AG04450 (cell line): Measurements from ENCODE around the gene SLC16A6. TPM values are rescaled to one million over a fixed set of nuclear protein-coding genes. Genes with fewer than 3 reads are reported as not detected.

Experiments
- CTCF ChIA-PET: fragments of 300-600, 350-600 bp; formaldehyde crosslinking; extraction: SDS; loops from one replicate; lab custom pipeline; 2022; ENCODE audit warnings: antibody characterized with exemption, inconsistent platforms; lab: Charles Lee
- POLR2A ChIA-PET: fragments of 350-600 bp; formaldehyde crosslinking; extraction: SDS; loops from one replicate; lab custom pipeline; 2021; ENCODE audit warnings: antibody characterized with exemption, inconsistent platforms; lab: Yijun Ruan, JAX
- DNase-seq: peaks from one replicate; pipeline ENCODE4 v3.0.0-alpha.2; 2011; ENCODE audit warnings: low read depth, low spot score
- H3K27ac ChIP-seq: one replicate; pipeline ENCODE4 v1.5.1; 2012; ENCODE audit warnings: low read depth, low read length, control low read depth
- H3K27me3 ChIP-seq: one replicate; pipeline ENCODE4 v1.6.0; 2012; ENCODE audit warnings: low read length; ENCODE audit not compliant: control insufficient read depth, insufficient read depth
- H3K4me3 ChIP-seq: 2 replicates; pipeline ENCODE4 v1.5.1; 2011; ENCODE audit warnings: mild to moderate bottlenecking, low read depth, low read length, control low read depth
- H3K9me3 ChIP-seq: 2 replicates; pipeline ENCODE4 v1.5.1; 2012; ENCODE audit warnings: low read length; ENCODE audit not compliant: control insufficient read depth, insufficient read depth
- CTCF ChIP-seq: IDR thresholded peaks from 2 replicates; pipeline ENCODE4 v1.5.1; 2011; ENCODE audit warnings: low read depth, low read length, control low read depth, inconsistent platforms
- polyA plus RNA-seq: library from polyadenylated mRNA; depleted of rRNA; stranded (reverse); fragments of >200 nt; gene quantifications from 2 replicates; pipeline ENCODE4 v1.2.3, GENCODE V29; 2011

SLC16A6 gene
- polyA plus RNA-seq, 1 experiment = 1.2 TPM

GRCh38 chr17:68319410-68320162, 28.7 kb upstream of the SLC16A6 start:
- H3K4me3 ChIP-seq = no peak overlapping the region
- TF ChIP-seq CTCF = no peak
- POLR2A ChIA-PET = no interaction called here
- no peaks in the 10 kb centered on the region for H3K9me3 ChIP-seq
- no peak overlapping the region for H3K27ac ChIP-seq
- CTCF ChIA-PET = no interaction called here
- no peaks in the 10 kb centered on the region for H3K27me3 ChIP-seq
- DNase-seq = no peak

GRCh38 chr17:68318103-68318991, 27.4 kb upstream of the SLC16A6 start:
- H3K4me3 ChIP-seq = no peak overlapping the region
- H3K9me3 ChIP-seq = no peaks in the 10 kb centered on the region
- no peaks in the 10 kb centered on the region for H3K27me3 ChIP-seq
- ChIA-PET POLR2A (no interaction called here), CTCF (interaction anchor here (0.5 kb wide), 1 partner anchor 151 kb away, joined by 6 read pairs; no protein-coding TSS in a partner anchor)
- no peak for TF ChIP-seq CTCF
- DNase-seq = no peak
- no peak overlapping the region for H3K27ac ChIP-seq

- Histone ChIP-seq H3K27me3 (no peaks in the 10 kb centered on the region), H3K9me3 (no peaks in the 10 kb centered on the region), H3K4me3 (no peak overlapping the region), H3K27ac (no peak overlapping the region)
- POLR2A ChIA-PET = no interaction called here
- no peak for DNase-seq
- CTCF ChIA-PET = no interaction called here
- no peak for TF ChIP-seq CTCF
Measured at GRCh38 chr17:68317458-68317857, 26.5 kb upstream of the SLC16A6 start.

GRCh38 chr17:68315930-68316329, 25.0 kb upstream of the SLC16A6 start:
- H3K27me3 ChIP-seq = no peaks in the 10 kb centered on the region
- no peak for DNase-seq
- ChIA-PET CTCF (interaction anchor here (0.6 kb wide), 1 partner anchor 36 kb away, joined by 3 read pairs; no protein-coding TSS in a partner anchor), POLR2A (no interaction called here)
- no peak overlapping the region for H3K27ac ChIP-seq
- no peak overlapping the region for H3K4me3 ChIP-seq
- TF ChIP-seq CTCF = no peak
- no peaks in the 10 kb centered on the region for H3K9me3 ChIP-seq
